HG03342 (cell line): ENCODE results near the gene KCNC3.
A peak's percentile ranks its signal among the peaks of the same experiment; 100 is the strongest.

ENCODE experiments used
- ATAC-seq: cut with Tn5 transposase; IDR thresholded peaks from one replicate; pipeline ENCODE4 v1.9.1; 2021; ENCODE audit warnings: mild to moderate bottlenecking, moderate library complexity; ENCODE audit not compliant: unreplicated experiment

The KCNC3 gene

DNA sequence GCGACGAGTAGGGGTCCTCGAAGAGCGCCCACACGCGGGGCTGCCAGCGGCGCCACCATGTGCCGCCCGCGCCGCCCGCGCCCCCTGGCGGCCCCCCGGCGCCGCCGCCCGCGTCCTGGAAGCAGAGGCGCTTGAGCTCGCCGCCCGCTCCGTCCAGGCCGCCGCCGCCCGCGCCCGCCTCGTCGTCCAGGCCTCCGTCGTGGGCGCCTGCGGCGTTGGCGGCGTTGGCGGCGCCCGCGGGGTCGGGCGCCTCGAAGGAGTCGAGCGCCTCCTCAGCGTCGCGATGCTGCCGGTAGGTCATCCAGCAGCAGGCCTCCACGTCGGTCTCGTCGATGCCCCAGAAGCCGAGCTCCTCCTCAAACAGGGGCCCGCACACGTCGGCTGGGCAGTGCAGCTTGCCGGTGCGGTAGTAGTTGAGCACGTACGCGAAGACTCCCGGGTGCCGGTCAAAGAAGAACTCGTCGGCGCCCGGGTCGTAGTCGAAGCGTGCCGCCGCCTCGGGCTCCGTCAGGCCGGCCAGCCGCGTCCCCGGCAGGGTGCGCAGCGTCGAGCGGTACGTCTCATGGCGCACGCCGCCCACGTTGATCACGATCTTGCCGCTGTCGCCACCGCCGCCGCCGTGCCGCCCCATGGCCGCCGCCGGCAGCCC, 829 bp downstream of the KCNC3 start:
- peak; percentile 1 for ATAC-seq

DNA sequence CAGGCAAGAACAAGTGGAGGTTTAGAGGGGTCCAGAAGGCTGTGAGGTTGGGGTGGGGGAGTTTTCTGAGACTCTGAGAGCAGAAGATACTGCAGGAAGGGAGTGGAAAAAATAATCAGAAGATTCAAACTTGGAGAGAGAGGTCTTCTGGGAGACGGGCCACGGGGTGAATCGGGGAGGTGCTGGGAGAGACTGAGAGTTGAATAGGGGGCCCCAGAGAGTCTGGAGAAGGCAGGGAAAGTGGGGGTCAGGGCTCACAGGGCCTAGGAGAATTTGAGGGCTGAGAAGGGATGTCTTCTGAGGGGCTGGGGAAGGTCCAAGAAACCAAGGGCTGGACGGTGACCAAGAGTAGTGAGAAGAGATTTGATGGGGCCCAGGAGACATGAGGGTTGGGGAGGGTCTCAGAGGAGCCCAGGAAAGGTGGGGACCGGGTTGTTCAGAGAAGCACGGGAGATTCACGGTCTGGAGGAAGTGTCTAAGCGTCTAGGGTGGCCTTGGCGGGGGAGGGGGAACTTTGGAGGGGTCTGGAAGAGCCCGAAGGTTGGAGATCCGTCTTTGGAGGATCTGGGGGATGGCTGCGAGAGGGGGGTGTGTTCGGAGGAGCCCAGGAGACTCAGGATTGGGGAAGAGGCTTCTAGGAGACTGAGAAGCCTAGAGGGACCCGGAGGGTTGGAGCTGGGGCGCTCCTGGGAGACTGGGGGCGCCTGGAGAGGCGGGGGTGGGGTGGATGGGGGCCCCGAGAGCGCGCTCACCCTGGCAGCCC, 1.5 kb downstream of the KCNC3 start:
- no peak for ATAC-seq

DNA sequence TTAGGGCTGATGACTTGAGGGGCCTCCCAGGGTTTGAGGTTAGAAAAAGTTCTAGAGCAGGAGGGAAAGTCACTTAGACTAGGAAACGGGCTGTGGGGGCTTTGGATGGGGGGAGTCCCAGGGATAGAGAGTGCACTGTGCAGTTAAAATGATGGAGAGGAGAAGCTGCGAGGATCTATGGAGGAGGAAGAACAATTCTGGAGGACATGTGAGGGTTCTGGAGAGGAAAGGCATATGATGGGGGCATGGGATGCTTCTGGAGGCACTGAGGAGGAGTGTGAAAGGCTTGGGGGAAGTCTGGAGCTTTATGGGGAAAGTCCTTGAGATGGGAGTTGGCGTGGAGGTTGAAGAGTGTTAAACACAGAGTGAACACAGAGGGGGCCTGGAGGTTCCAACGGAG, 2.2 kb downstream of the KCNC3 start:
- no peak for ATAC-seq

DNA sequence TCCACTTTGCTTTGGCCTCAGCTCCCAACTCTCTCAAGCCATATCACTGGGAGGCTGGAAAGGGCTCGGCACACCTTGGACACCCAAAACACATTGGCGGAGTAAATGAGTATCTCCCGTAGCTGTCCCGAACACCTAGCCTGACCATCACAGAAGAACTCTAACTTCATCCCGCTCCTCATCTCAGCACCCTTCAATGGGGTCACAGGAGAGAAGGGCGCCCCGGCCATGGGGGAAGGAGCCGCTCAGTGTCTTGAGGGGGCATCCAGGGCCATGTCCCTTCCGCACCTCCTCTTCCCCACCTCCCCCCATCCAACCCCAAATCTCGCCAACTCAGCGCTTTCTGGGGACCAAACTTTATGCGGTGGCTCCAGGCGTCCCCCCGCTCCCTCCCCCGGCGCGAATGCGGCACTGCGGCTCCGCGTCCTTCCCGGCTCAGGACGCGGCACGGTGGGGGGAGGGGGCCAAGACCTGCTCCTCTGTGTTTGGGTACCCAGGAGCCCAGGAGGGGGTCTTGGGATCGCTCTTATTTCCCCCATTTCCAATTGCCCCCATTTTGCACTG, 3.0 kb downstream of the KCNC3 start:
- ATAC-seq = no peak

DNA sequence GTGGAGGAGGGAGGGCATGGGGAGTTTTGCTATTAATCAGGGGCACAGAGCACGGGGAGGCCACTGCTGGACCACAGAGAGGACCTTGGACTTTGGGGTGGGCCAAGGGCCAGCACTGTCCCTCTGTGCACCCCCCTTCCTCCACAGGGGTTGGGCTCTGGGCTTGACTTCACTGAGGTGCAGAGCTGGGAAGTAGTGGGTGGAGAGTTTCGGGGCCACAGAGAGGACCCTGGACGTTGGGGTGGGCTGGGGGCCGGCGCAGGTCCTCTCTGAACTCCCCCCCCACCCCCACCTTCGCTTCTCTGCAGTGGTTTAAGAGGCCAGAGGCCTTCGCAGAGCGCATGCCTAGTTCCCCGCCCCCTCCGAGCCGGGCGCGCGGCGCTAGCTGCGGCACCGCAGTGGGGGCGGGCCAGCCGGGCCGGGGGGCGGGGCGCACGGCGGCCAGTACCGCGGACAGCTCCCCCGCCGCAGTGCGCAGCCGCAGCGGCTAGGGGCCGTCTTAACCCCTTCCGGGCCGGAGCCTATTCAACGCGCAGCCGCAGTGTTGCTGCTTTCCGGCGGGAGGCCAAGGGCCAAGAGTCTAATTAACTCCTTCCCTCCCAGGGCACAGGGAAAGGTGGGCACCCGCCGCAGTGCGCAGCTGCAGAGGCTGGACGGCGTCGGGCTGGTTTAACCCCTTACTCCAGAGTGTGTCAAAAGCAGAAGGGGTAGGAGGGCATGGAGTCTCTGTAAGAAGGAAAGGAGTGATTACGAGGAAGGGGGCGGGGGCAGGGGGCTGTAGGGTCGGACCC, 3.7 kb downstream of the KCNC3 start:
- ATAC-seq = no peak

DNA sequence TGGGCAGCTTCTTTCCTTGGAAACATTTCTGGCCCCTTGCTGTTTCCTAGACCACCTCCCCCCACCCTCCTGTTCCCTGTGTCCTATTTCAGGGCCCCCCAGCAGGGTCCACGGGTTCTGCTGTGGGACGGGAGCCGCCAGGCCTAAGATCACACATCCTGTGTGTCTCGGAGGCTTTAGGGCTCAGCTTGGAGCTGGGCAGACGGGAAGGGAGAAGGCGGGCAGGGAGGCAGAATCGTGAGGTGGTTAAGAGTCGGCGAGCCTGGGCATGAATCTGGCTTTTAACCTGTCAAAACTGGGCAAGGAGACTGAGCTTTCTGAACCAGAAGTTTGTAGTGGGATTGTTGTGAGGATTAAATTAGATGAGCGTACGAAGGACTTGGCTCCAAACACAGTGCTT, 4.8 kb downstream of the KCNC3 start:
- no peak for ATAC-seq

DNA sequence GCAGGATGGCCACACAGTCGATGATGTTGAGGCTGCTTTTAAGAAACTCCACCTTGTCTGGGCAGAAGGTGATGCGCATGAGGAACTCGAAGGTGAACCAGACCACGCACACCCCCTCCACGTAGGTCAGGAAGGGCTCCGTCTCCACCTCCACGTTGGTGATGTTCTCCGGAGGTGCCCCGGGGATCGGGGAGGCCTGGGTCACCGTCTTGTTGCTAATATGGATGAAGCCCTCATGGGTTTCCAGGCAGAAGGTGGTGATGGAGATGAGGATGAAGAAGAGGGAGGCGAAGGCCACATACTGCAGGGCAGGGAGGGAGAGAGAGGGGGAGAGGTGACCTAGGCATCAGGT, 5.4 kb downstream of the KCNC3 start:
- no peak for ATAC-seq

DNA sequence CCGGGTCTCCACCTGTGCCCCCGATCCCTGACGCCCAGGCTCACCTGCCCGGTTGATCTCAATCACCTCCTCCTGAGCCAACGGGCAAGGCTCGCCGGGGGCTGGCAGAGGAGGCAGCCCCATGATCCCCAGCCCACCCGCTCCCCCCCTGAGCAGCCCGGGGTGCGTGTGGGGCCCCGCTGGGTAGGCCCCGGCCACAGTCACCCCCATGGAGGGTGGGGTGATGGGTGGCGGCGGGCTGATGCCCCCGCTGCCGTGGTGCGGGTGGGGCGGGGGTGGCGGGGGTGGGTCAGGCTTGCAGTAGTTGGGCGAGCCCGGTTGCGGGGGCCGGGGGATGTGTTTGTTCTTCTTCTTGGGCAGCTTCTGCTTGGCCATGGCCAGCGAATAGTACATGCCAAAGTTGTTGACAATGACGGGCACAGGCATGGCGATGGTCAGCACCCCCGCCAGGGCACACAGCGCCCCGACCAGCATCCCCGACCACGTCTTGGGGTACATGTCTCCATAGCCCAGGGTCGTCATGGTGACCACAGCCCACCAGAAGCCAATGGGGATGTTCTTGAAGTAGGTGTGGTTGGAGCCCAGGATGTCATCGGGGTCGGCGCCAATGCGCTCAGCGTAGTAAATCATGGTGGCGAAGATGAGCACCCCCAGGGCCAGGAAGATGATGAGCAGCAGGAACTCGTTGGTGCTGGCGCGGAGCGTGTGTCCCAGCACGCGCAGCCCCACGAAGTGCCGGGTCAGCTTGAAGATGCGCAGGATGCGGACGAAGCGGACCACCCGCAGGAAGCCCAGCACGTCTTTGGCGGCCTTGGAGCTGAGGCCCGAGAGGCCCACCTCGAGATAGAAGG, 6.0 kb downstream of the KCNC3 start:
- no peak for ATAC-seq

DNA sequence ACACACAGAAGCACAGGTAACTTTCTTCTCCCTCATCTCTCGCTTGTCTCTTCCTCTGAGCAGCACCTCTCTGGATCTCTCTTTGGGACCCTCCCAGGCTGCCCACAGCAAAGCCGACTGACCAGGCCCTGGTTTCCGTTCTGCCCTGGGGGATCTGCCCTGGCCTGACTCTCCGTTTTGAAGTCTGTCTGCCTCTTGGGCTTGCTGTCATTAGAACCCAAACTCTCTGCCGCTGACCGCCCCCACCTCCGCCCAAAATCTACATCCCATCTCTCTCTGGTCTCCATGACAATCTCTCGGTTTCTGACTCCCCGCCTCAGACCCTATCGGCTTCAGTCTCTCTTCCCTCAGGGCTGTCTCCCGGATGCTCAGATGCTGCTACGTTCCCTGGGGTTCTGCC, 6.9 kb downstream of the KCNC3 start:
- no peak for ATAC-seq

DNA sequence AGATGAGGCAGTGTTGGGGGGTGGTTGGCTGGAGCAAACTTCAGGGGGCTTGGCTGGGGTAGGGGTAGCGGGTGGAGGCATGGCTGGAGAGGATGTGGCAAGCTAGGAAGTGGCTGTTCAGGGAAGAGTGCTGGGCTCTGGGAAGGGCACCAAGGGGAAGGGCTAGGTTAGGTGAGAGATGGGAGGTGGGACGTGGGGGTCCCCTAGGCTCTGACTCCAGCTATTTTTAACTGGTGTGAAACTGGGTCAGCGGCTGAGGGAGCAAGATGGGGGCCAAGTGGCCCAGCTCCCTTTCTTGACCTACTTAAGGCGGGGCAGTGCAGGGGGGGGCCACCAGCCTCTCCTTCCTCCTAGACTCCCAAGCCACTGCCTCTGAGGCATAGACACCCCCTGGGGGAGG, 7.3 kb downstream of the KCNC3 start:
- no peak for ATAC-seq

DNA sequence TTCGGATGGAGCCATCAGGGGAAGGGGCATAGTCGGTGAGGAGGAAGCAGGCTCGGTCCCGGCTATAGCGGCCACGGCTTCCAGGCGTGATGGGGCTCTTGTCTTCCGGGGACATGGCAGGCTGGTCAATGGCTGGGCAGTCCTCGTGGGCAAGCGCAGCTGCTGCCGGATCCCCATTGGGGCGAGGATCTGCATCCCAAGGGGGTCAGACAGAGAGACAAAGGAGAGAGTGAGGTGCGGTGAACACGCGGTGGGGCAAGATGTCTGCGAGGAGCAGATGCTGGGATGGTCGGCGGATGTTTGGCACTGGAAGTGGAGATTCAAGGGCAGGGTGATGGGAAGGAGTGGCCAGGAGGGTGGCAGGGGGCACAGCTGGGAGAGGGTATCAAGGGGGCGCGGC, 8.6 kb downstream of the KCNC3 start:
- no peak for ATAC-seq

DNA sequence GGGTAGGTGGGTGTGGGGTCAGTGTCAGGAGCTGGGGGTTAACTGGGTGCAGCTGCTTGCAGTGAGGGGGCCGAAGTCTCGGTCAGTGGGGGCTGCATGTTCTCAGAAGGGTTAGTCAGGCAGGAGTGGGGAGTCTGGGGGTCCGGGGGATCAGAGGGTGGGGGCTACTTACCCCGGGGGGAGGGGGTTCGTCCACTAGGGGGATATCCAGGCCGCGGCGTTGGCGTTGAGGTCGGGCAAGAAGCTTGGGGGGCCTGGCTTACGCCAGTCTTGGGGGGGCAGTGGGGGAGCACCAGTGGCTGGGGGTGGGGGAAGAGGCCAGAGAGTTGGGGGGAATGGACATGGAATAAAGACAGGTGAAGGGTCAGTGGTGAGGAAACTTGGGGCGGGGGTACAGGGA, 9.1 kb downstream of the KCNC3 start:
- ATAC-seq = no peak

DNA sequence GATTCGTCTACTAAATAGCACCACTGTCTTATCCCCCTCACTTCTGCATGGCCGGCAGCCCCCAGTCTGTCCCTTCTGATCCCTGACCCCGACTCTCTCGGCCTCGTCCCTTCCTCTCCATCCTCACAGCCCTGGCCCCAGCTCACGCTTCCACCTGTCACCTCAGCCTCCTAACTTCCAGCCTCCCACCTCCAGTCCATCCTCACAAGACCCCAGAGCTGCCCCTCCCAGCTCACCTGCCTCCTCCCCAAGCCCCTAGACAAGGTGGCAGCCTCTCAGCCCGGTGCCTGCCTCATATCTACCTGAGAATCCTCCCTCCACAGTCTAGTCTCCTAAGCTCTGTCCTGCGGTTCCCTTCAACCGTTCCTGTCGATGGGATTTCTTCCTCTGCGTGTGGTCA, 10.0 kb downstream of the KCNC3 start:
- no peak for ATAC-seq

DNA sequence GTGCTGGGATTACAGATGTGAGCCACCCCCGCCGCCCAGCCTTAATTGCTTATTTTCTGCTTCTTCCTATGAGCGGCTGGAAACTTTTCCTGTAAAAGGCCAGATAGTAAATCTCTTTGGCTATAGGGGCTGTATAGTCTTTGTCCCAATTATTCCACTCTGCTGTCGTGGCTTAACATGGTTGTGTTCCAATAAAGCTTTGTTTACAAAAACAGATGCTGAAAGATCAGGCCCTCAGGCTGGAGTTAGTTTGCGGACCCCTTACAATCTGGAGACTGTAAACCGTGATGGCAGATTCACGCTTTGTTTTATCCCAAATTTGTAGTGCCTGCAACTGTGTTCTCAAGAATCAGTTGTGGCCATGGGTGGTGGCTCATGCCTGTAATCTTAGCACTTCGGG, 10.7 kb downstream of the KCNC3 start:
- no peak for ATAC-seq

DNA sequence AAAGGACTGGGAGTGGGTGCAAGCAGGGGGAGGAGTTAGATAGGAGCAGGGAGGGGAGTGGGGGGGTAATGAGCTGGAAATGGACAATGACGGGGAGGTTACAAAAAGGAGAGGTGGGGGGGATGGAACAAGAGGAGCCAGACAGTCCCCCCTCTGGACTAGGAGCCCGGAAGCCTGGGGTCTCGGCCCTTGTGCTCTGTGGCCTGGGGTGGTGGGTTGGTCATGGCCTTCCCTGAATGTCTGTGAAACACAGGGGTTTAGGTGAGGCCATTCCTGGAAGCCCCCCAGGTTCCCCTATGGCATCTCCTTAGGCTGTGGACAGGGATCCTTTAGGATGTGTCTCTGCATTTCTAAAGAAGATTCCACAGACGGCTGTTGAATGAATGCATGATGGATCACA, 12.1 kb downstream of the KCNC3 start:
- ATAC-seq = no peak

DNA sequence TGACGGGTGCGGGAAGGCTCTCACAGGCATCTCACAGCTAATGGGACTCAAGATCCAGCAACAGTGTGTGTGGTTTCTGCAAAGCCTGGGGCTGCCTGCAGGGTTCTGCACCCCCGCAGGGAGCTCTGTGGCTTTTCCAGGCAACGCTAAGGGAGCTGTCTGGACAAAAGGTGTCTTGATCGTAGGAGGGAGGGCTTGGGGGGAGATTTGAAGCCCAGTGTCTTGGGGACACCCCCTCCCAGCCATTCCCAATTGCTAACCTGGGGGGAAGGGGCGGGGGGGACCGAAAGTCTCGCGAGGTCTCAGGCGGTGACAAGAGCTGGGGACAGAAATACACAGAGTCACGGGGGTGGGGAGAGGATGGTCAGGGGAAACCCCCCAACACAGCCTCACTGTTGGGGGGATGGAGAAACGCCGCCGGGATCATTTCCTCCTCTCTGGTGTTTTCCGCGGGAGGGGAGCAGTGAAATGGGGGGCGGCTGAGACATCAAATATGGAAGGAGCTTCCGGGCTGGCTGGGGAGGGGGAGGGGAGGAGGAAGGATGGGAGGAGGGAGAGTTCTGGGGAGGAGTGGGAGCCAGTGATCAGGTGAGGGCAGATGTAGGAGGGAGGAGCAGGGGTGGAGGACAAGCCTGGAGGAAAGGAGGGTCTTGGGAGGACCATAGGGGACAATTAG, 13.3 kb downstream of the KCNC3 start:
- no peak for ATAC-seq

DNA sequence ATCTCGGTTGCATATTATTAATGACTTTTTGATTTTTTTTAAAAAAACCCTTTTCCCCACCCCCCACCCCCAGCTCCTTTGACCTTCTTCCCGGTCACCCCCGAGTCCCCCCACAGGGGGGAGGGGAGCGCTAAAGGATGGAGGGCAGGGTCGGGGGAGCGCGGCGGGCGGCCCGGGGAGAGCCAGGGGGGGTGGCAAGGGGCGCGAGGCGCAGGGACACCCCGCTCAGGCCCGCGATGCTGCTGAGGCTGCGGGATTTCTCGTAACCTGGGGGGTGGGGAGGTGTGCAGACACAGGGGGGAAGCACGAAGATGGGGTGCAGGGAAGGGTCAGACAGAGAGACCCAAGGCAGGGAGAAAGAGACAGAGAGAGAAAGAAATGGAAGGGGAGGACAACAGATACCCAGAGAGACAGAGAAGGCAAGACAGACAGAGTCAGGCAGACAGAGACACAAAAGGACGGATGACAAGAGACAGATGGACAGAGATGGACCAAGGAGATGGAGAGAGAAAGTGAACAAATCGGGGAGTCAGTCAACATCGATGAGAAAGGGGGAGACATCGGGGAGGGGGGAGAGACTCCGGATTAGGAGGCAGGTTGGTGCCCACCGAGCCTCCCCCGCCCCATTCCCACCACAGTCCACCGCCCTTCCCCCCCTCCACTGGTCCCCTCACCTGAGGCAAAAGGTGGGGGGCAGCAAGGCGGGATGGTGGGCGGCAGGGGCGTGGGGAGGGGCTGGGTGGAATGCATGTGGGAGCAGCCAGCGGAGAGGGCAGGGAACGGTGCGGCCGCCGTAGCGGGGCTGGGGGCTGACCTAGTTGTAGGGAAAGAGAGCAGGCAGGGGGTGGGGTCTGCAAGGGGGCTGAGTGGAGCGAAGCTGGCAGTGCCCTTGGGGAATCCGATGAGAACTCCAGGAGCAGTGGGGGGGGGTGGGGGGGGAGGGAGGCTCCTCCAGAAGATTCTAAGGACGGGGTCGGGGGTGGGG, 14.2 kb downstream of the KCNC3 start:
- ATAC-seq = no peak

DNA sequence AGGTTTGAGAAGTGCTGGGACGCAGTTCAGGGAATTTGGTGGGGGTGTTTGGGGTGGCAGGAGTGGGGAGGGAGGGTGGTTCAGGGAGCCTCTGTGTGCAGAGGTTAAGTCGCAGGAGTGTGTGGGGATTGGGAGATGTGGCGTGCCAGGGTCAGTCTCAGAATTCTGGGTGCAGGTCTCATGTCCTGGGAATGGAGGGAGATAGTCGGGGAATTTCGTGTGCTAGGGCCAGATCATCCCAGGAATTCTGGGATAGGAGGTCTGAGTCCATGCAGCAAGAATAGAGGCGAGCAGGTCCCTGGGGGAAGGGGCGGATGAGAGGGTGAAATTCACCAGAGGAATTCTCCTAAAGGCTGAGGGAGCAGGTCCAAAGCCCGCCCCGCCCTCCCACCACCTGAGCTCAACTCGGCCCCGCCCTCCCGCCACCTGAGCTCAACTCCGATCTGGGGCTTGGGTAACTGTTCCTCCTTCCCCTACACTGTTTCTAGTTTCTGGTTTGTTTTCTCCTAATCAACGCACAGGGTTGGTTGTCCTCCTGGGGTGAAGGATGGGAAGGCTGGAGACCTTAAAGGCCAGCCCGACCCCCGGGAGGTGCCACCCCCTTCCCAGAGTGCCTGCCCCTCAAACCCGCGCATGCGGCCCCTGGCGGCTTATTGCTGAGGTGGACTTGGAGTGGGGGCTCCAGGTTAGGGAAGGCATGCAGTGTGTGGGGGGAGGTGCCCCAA, 15.2 kb downstream of the KCNC3 start:
- no peak for ATAC-seq
